GM12892 (cell line): Measurements from ENCODE around the gene PEPD.

Source experiments
- POLR2A ChIP-seq: IDR thresholded peaks from 2 replicates; pipeline ENCODE4 v1.6.1; 2011; ENCODE audit warnings: low read depth, low read length, control low read depth
- POLR2AphosphoS5 ChIP-seq: IDR thresholded peaks from 2 replicates; pipeline ENCODE4 v1.6.1; 2011; ENCODE audit warnings: low read depth, low read length, control low read depth
- TAF1 ChIP-seq: IDR thresholded peaks from 2 replicates; pipeline ENCODE4 v1.6.1; 2011; ENCODE audit warnings: low read depth, mild to moderate bottlenecking, control low read depth, low read length, borderline replicate concordance

DNA sequence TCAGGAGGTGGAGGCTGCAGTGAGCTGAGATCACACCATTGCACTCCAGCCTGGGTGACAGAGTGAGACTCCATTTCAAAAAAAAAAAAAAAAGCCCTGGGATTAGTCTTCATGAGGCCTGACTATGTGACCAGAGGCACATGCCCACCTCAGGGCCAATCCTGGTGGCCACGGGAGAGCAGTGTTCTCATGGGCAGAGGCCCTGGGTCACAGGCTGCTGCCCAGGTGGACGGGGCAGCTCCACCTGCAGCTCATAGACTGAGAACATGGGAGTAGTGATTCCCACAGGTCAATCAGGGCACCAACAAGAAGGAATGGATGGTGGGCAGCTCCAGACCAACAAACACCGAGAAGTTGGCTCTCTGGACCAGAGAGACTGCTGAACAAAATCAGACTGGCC is 26.1 kb upstream of the PEPD start:
- TF ChIP-seq POLR2A = no peak
- TF ChIP-seq TAF1 = no peak
- TF ChIP-seq POLR2AphosphoS5 = no peak
